Measurements from ENCODE around the gene PDE1A. TPM values are rescaled to one million over a fixed set of nuclear protein-coding genes. Genes with fewer than 3 reads are reported as not detected.

PDE1A gene
- total and polyA plus RNA-seq, 2 of the 13 experiments (the other 11 are each of a cell fraction or from before 2014, with no cell fraction given) = not detected

GRCh38 chr2:182381225-182381624 lies 45.6 kb downstream of the PDE1A start (continued):
- TF ChIP-seq, protein P1, sequence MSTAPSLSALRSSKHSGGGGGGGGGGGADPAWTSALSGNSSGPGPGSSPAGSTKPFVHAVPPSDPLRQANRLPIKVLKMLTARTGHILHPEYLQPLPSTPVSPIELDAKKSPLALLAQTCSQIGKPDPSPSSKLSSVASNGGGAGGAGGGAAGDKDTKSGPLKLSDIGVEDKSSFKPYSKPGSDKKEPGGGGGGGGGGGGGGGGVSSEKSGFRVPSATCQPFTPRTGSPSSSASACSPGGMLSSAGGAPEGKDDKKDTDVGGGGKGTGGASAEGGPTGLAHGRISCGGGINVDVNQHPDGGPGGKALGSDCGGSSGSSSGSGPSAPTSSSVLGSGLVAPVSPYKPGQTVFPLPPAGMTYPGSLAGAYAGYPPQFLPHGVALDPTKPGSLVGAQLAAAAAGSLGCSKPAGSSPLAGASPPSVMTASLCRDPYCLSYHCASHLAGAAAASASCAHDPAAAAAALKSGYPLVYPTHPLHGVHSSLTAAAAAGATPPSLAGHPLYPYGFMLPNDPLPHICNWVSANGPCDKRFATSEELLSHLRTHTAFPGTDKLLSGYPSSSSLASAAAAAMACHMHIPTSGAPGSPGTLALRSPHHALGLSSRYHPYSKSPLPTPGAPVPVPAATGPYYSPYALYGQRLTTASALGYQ (CRISPR knock-in tag; IDR thresholded peaks at IDR 0.05) = no peak

DNA sequence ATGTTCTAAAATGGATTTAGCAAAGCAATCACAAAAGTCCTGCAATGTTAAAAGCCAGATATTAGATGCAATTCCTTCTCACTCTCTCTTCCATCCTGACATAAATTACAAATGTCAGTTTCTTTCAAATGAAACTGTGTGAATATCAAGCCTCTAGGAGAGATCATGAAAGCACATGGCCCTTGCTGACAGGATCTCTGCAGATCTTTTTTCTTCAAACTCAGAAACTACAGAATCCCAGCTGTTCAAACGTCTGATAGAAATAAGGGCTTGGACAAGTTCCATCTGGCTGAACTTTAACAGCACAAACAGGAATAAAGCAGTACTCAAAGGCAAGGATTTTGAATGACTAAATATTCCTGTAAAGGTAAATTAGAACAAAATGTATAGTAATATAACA lies 47.6 kb downstream of the PDE1A start:
- ChIA-PET CTCF (ENCODE audit: low intra/inter-chr PET ratio, low total read pairs) (no interaction called here), POLR2A (no interaction called here)
- intact Hi-C loops (cut with micrococcal nuclease; ENCODE audit: unreplicated experiment) = no loop called here
- Histone ChIP-seq H3K4me1 (ENCODE audit: insufficient read depth, low read length) (no peaks in the 10 kb centered on the region), H3K27ac (ENCODE audit: extremely low read length, insufficient read depth, low read length) (no peak overlapping the region), H3K4me3 (replicated peaks in 1 of 3; ENCODE audit: insufficient read depth in 1 of 3, low read depth in 2 of 3, low read length in 3 of 3) (no peak overlapping the region), H3K9ac (ENCODE audit: insufficient read depth, low read depth, low read length) (no peak overlapping the region), H3K27me3 (ENCODE audit: control insufficient read depth in 1 of 2, insufficient read depth in 2 of 2, low read length in 2 of 2) (no peaks in the 10 kb centered on the region), H3K36me3 (replicated peaks in 1 of 2; ENCODE audit: control insufficient read depth in 1 of 2, insufficient read depth in 2 of 2, low read length in 2 of 2) (no peaks in the 10 kb centered on the region), H4K20me1 (ENCODE audit: insufficient read depth, low read length) (no peaks in the 10 kb centered on the region), H3K4me2 (ENCODE audit: low read depth, low read length) (no peak overlapping the region), H3K79me2 (ENCODE audit: insufficient read depth, low read length) (no peaks in the 10 kb centered on the region), H3K9me3 (ENCODE audit: low read length) (peaks cover 35% of the 10 kb centered on the region), H2AFZ (ENCODE audit: low read length) (no peak overlapping the region)
- DNase-seq (ENCODE audit: low spot score) (no peak), FAIRE-seq (no peak), ATAC-seq (no peak)
- no TSS peak for BruUV-seq (replicated peaks)
- in situ Hi-C loops (cut with HindIII; ENCODE audit: extremely low pct_ligation_motif_present, low pct_unique_long_range_greater_than_20kb) = no loop called here
- WGBS (ENCODE audit: low lambda C conversion rate) = 0% methylated on average over 1 of the region's 1 CpG
- TF ChIP-seq ZNF749 (CRISPR knock-in tag; IDR thresholded peaks at IDR 0.05; ENCODE audit: borderline replicate concordance) = no peak
- no peak for TF ChIP-seq POLR2AphosphoS5 (IDR thresholded peaks at IDR 0.05; ENCODE audit: low read depth, low read length)
- TF ChIP-seq MYNN (CRISPR knock-in tag; IDR thresholded peaks at IDR 0.05; ENCODE audit: low read depth) = no peak
- TF ChIP-seq, protein P2, sequence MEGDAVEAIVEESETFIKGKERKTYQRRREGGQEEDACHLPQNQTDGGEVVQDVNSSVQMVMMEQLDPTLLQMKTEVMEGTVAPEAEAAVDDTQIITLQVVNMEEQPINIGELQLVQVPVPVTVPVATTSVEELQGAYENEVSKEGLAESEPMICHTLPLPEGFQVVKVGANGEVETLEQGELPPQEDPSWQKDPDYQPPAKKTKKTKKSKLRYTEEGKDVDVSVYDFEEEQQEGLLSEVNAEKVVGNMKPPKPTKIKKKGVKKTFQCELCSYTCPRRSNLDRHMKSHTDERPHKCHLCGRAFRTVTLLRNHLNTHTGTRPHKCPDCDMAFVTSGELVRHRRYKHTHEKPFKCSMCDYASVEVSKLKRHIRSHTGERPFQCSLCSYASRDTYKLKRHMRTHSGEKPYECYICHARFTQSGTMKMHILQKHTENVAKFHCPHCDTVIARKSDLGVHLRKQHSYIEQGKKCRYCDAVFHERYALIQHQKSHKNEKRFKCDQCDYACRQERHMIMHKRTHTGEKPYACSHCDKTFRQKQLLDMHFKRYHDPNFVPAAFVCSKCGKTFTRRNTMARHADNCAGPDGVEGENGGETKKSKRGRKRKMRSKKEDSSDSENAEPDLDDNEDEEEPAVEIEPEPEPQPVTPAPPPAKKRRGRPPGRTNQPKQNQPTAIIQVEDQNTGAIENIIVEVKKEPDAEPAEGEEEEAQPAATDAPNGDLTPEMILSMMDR (CRISPR knock-in tag; IDR thresholded peaks at IDR 0.05) = no peak
- no peak for TF ChIP-seq TFE3 (CRISPR knock-in tag; IDR thresholded peaks at IDR 0.05)
- TF ChIP-seq ZNF354B (CRISPR knock-in tag; IDR thresholded peaks at IDR 0.05) = no peak
- TF ChIP-seq MTF2 (CRISPR knock-in tag; IDR thresholded peaks at IDR 0.05; ENCODE audit: borderline replicate concordance) = no peak
- TF ChIP-seq, protein P3, sequence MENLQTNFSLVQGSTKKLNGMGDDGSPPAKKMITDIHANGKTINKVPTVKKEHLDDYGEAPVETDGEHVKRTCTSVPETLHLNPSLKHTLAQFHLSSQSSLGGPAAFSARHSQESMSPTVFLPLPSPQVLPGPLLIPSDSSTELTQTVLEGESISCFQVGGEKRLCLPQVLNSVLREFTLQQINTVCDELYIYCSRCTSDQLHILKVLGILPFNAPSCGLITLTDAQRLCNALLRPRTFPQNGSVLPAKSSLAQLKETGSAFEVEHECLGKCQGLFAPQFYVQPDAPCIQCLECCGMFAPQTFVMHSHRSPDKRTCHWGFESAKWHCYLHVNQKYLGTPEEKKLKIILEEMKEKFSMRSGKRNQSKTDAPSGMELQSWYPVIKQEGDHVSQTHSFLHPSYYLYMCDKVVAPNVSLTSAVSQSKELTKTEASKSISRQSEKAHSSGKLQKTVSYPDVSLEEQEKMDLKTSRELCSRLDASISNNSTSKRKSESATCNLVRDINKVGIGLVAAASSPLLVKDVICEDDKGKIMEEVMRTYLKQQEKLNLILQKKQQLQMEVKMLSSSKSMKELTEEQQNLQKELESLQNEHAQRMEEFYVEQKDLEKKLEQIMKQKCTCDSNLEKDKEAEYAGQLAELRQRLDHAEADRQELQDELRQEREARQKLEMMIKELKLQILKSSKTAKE (CRISPR knock-in tag; IDR thresholded peaks at IDR 0.05; ENCODE audit: borderline replicate concordance) = no peak
- TF ChIP-seq MAX (IDR thresholded peaks at IDR 0.05) = no peak
- no peak for TF ChIP-seq PHF5A (CRISPR knock-in tag; IDR thresholded peaks at IDR 0.05; ENCODE audit: low read depth, unreplicated experiment)
- no peak for TF ChIP-seq ELF3 (CRISPR knock-in tag; IDR thresholded peaks at IDR 0.05)
- TF ChIP-seq ZBTB20 (CRISPR knock-in tag; IDR thresholded peaks at IDR 0.05; ENCODE audit: borderline replicate concordance, low read depth) = no peak
- no peak for TF ChIP-seq TSC22D2 (CRISPR knock-in tag; IDR thresholded peaks at IDR 0.05; ENCODE audit: borderline replicate concordance)
- TF ChIP-seq, protein P4, sequence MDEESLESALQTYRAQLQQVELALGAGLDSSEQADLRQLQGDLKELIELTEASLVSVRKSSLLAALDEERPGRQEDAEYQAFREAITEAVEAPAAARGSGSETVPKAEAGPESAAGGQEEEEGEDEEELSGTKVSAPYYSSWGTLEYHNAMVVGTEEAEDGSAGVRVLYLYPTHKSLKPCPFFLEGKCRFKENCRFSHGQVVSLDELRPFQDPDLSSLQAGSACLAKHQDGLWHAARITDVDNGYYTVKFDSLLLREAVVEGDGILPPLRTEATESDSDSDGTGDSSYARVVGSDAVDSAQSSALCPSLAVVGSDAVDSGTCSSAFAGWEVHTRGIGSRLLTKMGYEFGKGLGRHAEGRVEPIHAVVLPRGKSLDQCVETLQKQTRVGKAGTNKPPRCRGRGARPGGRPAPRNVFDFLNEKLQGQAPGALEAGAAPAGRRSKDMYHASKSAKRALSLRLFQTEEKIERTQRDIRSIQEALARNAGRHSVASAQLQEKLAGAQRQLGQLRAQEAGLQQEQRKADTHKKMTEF (CRISPR knock-in tag; IDR thresholded peaks at IDR 0.05) = no peak

Data from HepG2 (cell line).